ENCODE data around the gene CEP162. TPM values are rescaled to one million over a fixed set of nuclear protein-coding genes. Genes with fewer than 3 reads are reported as not detected.

The CEP162 gene
- total and polyA plus RNA-seq, 8 donors: 2.2 to 8.5 (median 4.9) TPM

DNA sequence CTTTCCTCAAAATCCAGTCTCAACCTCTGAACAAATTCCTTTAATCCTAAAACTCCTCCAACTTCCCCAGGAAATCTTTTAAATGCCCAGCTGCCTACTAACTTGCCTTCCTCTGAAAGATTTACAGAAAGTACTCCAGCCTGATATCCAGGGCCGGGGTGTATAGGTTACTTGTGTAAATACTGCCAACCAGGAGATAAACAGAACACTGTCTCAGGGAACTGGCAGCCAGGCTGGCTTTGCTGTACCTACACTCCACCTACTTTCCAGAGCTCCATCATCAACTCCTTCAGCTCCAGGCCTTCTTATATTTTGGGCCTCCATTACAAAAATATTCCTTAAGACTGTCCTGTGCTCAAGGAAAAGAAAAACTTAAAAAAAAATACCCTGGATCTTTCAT lies 85.9 kb downstream of the CEP162 start:
- no peak overlapping the region for H3K4me3 ChIP-seq
- no peaks in the 10 kb centered on the region for H3K4me1 ChIP-seq
- H3K27me3 ChIP-seq: no peaks in the 10 kb centered on the region
- no peak for FAIRE-seq
- TF ChIP-seq, protein P1, sequence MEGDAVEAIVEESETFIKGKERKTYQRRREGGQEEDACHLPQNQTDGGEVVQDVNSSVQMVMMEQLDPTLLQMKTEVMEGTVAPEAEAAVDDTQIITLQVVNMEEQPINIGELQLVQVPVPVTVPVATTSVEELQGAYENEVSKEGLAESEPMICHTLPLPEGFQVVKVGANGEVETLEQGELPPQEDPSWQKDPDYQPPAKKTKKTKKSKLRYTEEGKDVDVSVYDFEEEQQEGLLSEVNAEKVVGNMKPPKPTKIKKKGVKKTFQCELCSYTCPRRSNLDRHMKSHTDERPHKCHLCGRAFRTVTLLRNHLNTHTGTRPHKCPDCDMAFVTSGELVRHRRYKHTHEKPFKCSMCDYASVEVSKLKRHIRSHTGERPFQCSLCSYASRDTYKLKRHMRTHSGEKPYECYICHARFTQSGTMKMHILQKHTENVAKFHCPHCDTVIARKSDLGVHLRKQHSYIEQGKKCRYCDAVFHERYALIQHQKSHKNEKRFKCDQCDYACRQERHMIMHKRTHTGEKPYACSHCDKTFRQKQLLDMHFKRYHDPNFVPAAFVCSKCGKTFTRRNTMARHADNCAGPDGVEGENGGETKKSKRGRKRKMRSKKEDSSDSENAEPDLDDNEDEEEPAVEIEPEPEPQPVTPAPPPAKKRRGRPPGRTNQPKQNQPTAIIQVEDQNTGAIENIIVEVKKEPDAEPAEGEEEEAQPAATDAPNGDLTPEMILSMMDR (IDR thresholded peaks at IDR 0.05): no peak
- no peak for ATAC-seq
- no peak for DNase-seq
- no peaks in the 10 kb centered on the region for H3K9me3 ChIP-seq
- intact Hi-C loops (cut with DNase I): no loop called here
- 23% methylated on average over 1 of the region's 1 CpG for WGBS, 2 donors
- no peak overlapping the region for H3K27ac ChIP-seq
- no peaks in the 10 kb centered on the region for H3K36me3 ChIP-seq

DNA sequence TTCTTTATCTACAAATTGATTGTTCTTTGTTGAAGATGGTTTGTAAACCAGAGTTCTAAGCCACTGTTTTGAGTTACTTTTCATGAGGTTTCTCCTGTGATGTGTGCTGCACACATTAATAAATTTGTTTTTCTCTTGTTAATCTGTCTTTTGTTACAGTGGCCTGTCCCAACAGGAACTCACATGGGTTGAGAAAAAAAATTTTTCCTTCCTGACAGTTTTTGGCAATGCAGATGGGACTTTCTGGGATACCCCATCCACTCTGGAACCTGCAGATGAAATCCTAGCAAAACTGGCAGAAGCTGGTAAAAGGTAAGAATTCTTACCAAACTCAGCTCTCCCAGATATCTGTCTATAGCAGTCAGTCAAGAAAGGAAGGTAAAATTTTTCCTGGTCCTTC lies 88.1 kb downstream of the CEP162 start:
- Histone ChIP-seq H3K27ac (no peak overlapping the region), H3K4me1 (no peaks in the 10 kb centered on the region), H3K4me3 (no peak overlapping the region), H3K27me3 (no peaks in the 10 kb centered on the region), H3K9me3 (no peaks in the 10 kb centered on the region), H3K36me3 (peaks cover 0 to 3% (median 0%) of the 10 kb centered on the region in 3 donors)
- no peak for ATAC-seq
- intact Hi-C loops (cut with DNase I): no loop called here
- no peak for FAIRE-seq
- TF ChIP-seq, protein P1 (IDR thresholded peaks at IDR 0.05): no peak
- DNase-seq: no peak

DNA sequence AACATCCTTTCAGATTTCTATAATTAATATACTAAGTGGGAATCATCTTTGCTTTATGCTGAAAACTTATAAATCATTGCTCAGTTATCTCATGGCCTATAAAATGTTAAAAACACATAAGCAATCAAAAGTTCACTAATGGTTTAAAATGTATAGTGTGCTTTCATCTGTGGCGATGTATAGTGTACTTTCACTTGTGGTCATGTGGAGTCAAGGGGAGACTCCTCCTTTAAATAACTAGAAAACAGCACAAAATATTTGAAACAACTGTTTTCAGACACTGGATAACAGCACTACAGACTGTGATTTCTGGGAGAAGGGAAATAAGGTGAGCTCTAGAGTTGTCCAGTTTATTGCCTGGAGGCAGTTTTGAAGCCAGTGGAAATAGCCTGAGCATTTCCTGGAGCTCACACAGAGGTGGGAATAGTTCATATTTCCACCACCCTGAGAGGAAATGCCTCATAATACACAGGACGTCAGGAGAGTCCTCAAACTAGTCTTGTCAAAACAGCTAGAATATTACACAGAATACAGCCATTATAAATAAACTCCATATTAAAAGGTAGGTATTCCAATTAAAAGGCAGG lies 89.4 kb downstream of the CEP162 start:
- Histone ChIP-seq H3K27ac (no peak overlapping the region), H3K9me3 (no peaks in the 10 kb centered on the region), H3K36me3 (peaks cover 0 to 3% (median 0%) of the 10 kb centered on the region in 3 donors), H3K27me3 (no peaks in the 10 kb centered on the region), H3K4me1 (no peaks in the 10 kb centered on the region), H3K4me3 (no peak overlapping the region)
- no peak for ATAC-seq
- DNase-seq: no peak
- intact Hi-C loops (cut with DNase I): no loop called here
- FAIRE-seq: no peak
- TF ChIP-seq, protein P1 (IDR thresholded peaks at IDR 0.05): no peak
- 85 to 90% methylated on average over 2 of the region's 2 CpGs for WGBS, 2 donors

DNA sequence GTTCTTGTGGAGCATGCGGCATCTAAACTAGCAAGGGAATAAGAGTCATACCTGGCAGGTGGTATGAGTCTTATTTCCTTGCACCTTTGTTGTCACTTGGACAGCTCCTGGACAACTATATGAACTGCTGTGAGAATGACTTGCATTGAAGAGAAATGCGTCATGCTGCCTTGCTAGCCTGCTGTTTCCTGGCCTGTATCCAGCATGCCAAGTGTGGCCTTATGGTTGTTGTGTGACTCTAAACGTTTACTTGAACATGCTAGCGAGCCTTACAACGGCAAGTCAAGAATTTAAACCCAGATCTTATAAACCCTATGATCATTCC lies 90.4 kb downstream of the CEP162 start:
- WGBS, 2 donors: 87 to 89% methylated on average over 5 of the region's 5 CpGs
- Histone ChIP-seq H3K9me3 (no peaks in the 10 kb centered on the region), H3K27ac (no peak overlapping the region), H3K4me1 (no peaks in the 10 kb centered on the region), H3K27me3 (no peaks in the 10 kb centered on the region), H3K36me3 (peaks cover 0 to 3% (median 0%) of the 10 kb centered on the region in 3 donors), H3K4me3 (no peak overlapping the region)
- no peak for FAIRE-seq
- intact Hi-C loops (cut with DNase I): no loop called here
- no peak for ATAC-seq
- DNase-seq: no peak
- TF ChIP-seq, protein P1 (IDR thresholded peaks at IDR 0.05): no peak

DNA sequence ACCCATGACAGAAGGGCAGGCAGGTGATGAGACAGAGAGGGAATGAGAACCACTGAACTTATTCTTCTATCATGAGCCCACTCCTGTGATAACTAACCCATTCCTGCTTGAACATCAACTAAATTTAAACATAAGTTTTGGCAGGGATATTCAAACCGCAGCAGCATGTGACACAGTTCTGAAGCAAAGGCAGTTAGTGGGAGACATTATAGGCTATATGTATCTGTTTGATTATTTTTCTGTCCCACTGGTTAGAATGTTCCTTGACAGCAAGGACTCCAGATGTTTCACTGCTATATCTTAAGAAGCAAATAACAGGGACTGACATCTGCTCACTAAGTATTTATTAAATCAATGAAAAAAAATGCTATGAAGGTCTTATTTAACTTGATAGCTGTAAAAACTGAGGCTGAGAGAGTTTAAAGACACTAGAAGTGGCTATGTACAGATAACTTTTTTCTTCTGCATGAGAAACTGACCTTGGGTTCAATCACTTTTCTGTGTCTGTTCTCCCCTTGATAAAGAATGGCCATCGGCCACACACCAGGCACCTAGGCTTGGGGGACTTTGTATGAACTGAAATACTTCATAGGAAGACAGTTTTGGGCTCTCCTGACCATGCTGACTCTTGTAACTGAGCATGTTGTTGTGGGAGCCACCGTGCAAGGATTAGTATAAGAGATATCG lies 90.9 kb downstream of the CEP162 start:
- 88 to 97% methylated on average over 4 of the region's 4 CpGs for WGBS, 2 donors
- Histone ChIP-seq H3K9me3 (no peaks in the 10 kb centered on the region), H3K27ac (no peak overlapping the region), H3K4me1 (no peaks in the 10 kb centered on the region), H3K36me3 (peaks cover 0 to 3% (median 0%) of the 10 kb centered on the region in 3 donors), H3K4me3 (no peak overlapping the region), H3K27me3 (no peaks in the 10 kb centered on the region)
- ATAC-seq: no peak
- TF ChIP-seq, protein P1 (IDR thresholded peaks at IDR 0.05): no peak
- FAIRE-seq: no peak
- intact Hi-C loops (cut with DNase I): no loop called here
- DNase-seq: no peak
